Esophagus (tissue), 2 donors: ENCODE data around the gene KIDINS220. TPM values are rescaled to one million over a fixed set of nuclear protein-coding genes. Genes with fewer than 3 reads are reported as not detected.

Experiments
- H3K27ac ChIP-seq, 2 donors: one replicate each; pipeline ENCODE4 v1.5.1; 2013; ENCODE audit warnings: low read depth in 2 of 2, mild to moderate bottlenecking in 2 of 2, inconsistent platforms in 1 of 2, low read length in 1 of 2, moderate library complexity in 1 of 2
- H3K27me3 ChIP-seq, 2 donors: one replicate each; pipeline ENCODE4 v1.6.1; 2013; ENCODE audit warnings: low read length in 2 of 2, control low read depth in 1 of 2, mild to moderate bottlenecking in 1 of 2; ENCODE audit not compliant: insufficient read depth in 2 of 2, control insufficient read depth in 1 of 2
- H3K36me3 ChIP-seq, 2 donors: one replicate each; pipeline ENCODE4 v1.6.1; 2013; ENCODE audit warnings: low read length in 1 of 2; ENCODE audit not compliant: control insufficient read depth in 2 of 2, insufficient read depth in 2 of 2
- H3K4me1 ChIP-seq, 2 donors: one replicate each; pipeline ENCODE4 v1.6.1; 2013; ENCODE audit warnings: low read length in 1 of 2; ENCODE audit not compliant: control insufficient read depth in 2 of 2, insufficient read depth in 2 of 2
- H3K4me3 ChIP-seq, 2 donors: one replicate each; pipeline ENCODE4 v1.5.1; 2013; ENCODE audit warnings: low read length in 2 of 2, mild to moderate bottlenecking in 2 of 2, low read depth in 1 of 2, moderate library complexity in 1 of 2
- H3K9me3 ChIP-seq, 2 donors: one replicate each; pipeline ENCODE4 v1.6.1; 2013; ENCODE audit warnings: mild to moderate bottlenecking in 2 of 2, low read depth in 1 of 2, low read length in 1 of 2, moderate library complexity in 1 of 2; ENCODE audit not compliant: control insufficient read depth in 2 of 2, insufficient read depth in 1 of 2
- WGBS, 2 donors: extraction: QIAGEN DNeasy Blood & Tissue Kit; methylation state at CpG; one replicate each; pipeline ENCODE4 v1.1.7; 2013; 5-methylcytosine and 5-hydroxymethylcytosine counted together
- polyA plus RNA-seq, 2 donors: library from polyadenylated mRNA; stranded (reverse); fragments of 200-250 nt; gene quantifications; one replicate each; pipeline ENCODE4 v1.2.3, GENCODE V29; 2013
- donor health status: healthy with polysubstance abuse.
- donor health status: Bipolar disorder and iron deficiency.

Gene KIDINS220
- polyA plus RNA-seq, 2 donors = 10.4 to 10.7 TPM

DNA sequence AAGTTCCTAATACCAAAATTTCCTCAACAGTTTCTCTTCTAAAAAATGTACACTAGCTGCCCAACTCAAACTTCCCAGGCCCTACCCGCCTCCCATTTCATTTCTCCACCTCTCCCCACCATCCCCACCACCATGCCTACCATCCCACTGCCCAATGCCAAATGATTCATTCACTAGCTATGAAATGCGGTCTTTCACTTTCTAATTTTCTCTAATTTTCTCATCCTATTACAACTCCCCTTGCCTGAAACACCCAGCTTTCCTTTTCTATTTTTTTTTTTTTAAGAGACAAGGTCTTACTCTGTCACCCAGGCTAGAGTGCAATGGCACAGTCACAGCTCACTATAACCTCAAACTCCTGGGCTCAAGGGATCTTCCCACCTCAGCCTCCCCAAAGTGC, 38.4 kb downstream of the KIDINS220 start:
- no peaks in the 10 kb centered on the region for H3K27me3 ChIP-seq
- no peaks in the 10 kb centered on the region for H3K4me1 ChIP-seq
- no peak overlapping the region for H3K27ac ChIP-seq
- H3K9me3 ChIP-seq = no peaks in the 10 kb centered on the region
- 94 to 98% methylated on average over 2 of the region's 2 CpGs for WGBS, 2 donors
- no peak overlapping the region for H3K4me3 ChIP-seq
- H3K36me3 ChIP-seq = peaks cover 3 to 19% of the 10 kb centered on the region in 2 donors

GRCh38 chr2:8798393-8798792, 39.0 kb downstream of the KIDINS220 start:
- Histone ChIP-seq H3K27me3 (no peaks in the 10 kb centered on the region), H3K36me3 (peaks cover 3 to 19% of the 10 kb centered on the region in 2 donors), H3K9me3 (no peaks in the 10 kb centered on the region), H3K4me1 (no peaks in the 10 kb centered on the region), H3K4me3 (no peak overlapping the region), H3K27ac (no peak overlapping the region)
- WGBS, 2 donors = 89 to 90% methylated on average over 2 of the region's 2 CpGs

GRCh38 chr2:8797682-8798081, 39.7 kb downstream of the KIDINS220 start:
- H3K36me3 ChIP-seq = peaks cover 3 to 21% of the 10 kb centered on the region in 2 donors
- H3K27ac ChIP-seq = no peak overlapping the region
- no peaks in the 10 kb centered on the region for H3K4me1 ChIP-seq
- H3K9me3 ChIP-seq = no peaks in the 10 kb centered on the region
- 96 to 97% methylated on average over 2 of the region's 2 CpGs for WGBS, 2 donors
- no peak overlapping the region for H3K4me3 ChIP-seq
- no peaks in the 10 kb centered on the region for H3K27me3 ChIP-seq

DNA sequence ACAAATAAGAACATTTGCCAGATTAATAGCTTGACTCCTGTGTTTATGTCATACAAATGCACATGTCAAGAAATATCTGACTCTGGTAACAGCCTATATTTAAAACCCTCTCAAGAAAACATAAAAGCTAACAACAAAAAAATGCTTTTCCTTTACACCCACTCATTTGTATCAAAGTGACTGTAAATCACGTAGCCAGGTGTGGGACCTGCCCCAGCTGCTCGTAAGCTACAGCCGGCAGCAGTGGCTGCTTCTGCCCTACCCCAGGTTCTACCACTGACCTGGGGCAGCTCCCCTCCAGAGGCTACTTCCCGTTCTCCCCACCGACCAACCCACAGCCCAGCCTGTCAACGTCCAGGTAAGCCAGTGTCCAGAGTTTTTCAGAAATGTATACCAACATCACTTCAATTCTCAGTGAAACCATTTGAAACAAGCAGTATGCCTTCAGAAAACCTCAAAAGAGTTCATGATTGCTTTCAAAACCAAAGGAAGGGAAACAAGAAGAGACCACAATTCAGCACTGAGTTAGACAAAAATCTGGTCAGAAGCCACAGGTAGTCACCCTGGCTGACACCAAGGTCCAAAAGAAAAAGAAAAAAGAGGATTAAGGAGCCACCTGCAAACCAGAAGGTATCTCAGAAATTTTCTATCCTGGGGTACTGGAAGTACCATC, 40.4 kb downstream of the KIDINS220 start:
- H3K4me1 ChIP-seq = no peaks in the 10 kb centered on the region
- 76 to 82% methylated on average over 6 of the region's 6 CpGs for WGBS, 2 donors
- peaks cover 3 to 18% of the 10 kb centered on the region in 2 donors for H3K36me3 ChIP-seq

DNA sequence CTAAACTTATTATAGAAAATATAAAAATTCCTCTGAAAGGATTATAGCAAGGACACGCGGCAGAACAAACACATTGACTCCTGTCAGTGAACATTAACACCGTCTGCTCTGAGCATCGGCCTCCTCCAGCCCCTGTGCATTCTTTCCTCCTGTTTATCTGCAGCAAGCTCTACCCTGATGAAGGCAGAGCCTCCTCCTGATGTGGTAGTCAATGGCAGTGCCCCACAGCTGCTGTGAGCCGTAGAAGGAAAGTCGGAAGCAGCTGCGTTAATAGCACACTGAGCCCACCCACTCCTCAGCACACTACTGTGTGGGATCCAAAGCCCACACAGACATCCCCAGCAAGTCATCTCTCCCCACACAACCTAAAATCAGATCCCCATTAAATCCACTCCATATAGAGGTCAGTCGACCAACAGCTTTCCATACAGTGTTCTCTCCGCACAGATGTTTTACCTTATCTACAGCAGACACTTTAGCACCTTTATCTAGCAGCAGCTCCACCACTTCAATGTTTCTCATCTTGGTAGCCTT, 41.0 kb downstream of the KIDINS220 start:
- WGBS, 2 donors = 89 to 92% methylated on average over 9 of the region's 9 CpGs
- H3K4me3 ChIP-seq = no peak overlapping the region
- H3K36me3 ChIP-seq = peaks cover 3 to 12% of the 10 kb centered on the region in 2 donors
- no peaks in the 10 kb centered on the region for H3K27me3 ChIP-seq
- no peak overlapping the region for H3K27ac ChIP-seq
- no peaks in the 10 kb centered on the region for H3K4me1 ChIP-seq
- H3K9me3 ChIP-seq = no peaks in the 10 kb centered on the region

More for the DNA sequence above, 40.4 kb downstream of the KIDINS220 start:
- no peaks in the 10 kb centered on the region for H3K9me3 ChIP-seq
- no peak overlapping the region for H3K27ac ChIP-seq
- H3K27me3 ChIP-seq = no peaks in the 10 kb centered on the region
- H3K4me3 ChIP-seq = no peak overlapping the region

DNA sequence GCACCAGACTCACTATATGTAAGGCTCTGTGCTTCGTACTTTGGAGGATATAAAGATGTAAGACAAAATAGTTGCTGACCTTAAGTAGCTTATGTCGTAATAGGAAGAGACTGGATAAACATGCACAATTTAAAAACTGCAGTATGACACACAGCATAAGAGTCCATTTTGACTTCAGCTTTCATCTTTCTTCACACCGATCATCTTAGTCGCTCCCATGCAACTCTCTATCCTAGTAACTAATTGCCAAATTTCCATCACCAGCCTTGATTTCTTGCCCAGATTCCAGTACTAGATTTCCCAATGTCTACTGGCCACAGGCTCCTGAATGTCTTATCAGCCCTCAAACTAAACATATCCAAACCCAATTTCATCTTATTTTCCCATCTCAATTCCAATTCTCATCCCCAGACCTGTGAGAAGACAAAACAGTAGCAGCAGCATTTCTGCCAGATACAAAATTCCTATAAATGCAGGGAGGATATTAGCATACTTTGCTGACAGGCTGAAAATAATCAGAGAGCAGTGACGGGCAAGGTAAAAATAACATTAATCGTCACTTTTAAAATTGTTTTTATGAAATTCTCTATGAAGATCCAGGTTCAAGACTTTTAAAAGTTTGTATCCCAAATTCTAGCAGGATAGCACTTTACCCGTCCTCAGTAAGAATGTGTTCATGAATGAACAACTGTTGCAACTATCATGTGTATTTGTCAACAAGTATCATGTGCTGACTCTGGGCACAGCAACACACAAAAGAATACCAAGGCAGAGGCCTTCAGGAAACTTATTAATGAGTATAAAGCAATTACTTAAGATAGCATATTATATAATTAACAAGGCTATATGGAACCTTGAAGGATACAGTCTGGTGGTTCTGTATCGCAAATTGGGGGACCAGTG, 42.2 kb downstream of the KIDINS220 start:
- 91 to 92% methylated on average over 8 of the region's 8 CpGs for WGBS, 2 donors
- H3K36me3 ChIP-seq = peaks cover 3 to 12% of the 10 kb centered on the region in 2 donors
- H3K27ac ChIP-seq = no peak overlapping the region
- no peaks in the 10 kb centered on the region for H3K4me1 ChIP-seq
- H3K4me3 ChIP-seq = no peak overlapping the region
- no peaks in the 10 kb centered on the region for H3K9me3 ChIP-seq
- no peaks in the 10 kb centered on the region for H3K27me3 ChIP-seq

- peaks cover 3 to 7% of the 10 kb centered on the region in 2 donors for H3K36me3 ChIP-seq
- H3K27ac ChIP-seq = no peak overlapping the region
- no peaks in the 10 kb centered on the region for H3K4me1 ChIP-seq
- WGBS, 2 donors = 78 to 84% methylated on average over 2 of the region's 2 CpGs
- H3K4me3 ChIP-seq = no peak overlapping the region
- no peaks in the 10 kb centered on the region for H3K27me3 ChIP-seq
- H3K9me3 ChIP-seq = no peaks in the 10 kb centered on the region
Measured at GRCh38 chr2:8790739-8791162, 46.7 kb downstream of the KIDINS220 start.

- H3K27ac ChIP-seq = no peak overlapping the region
- H3K36me3 ChIP-seq = peaks cover 6 to 11% of the 10 kb centered on the region in 2 donors
- H3K4me3 ChIP-seq = no peak overlapping the region
- no peaks in the 10 kb centered on the region for H3K4me1 ChIP-seq
- 76 to 83% methylated on average over 5 of the region's 5 CpGs for WGBS, 2 donors
- H3K27me3 ChIP-seq = no peaks in the 10 kb centered on the region
- H3K9me3 ChIP-seq = no peaks in the 10 kb centered on the region
Measured at GRCh38 chr2:8786463-8786862, 51.0 kb downstream of the KIDINS220 start.

DNA sequence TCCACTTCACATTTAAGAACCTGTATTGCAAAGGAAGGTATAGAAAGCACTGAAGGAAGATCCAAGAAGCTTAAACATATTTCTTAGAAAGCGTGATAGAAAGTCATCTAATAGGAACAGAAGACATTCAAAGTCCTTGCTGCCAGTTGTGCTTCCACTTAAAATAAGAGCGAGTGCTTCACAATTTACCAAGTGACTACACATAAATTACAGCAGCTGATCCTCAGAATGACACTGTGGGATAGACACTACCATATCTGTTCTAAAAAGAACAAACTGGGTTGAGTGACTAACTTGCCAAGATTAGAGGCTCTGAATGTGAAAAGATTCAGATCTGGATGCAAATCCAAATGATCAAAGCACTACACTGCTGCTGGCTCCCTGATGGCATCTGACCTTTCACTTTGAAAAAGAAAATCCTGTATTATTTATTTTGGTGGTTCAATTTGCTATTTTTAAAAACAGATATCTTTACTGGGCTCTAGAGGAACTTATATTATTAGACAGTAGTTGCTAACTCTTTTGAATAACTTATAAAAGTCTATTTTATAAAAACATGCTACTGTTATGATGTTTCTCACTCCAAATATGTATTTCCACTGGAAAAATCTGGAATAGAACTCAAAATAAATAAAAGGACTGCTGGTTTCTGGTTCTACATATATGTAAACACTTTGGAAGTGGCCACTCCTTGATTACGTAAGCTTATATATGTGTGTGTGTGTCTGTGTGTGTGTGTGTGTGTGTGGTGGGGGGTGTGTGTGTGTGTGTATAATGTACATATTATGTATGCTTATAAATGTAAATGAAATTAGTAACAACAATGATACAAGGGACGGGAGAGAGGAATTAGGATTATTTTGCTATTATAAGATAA, 57.4 kb downstream of the KIDINS220 start:
- Histone ChIP-seq H3K4me1 (no peaks in the 10 kb centered on the region), H3K9me3 (no peaks in the 10 kb centered on the region), H3K4me3 (no peak overlapping the region), H3K36me3 (peaks cover 10 to 14% of the 10 kb centered on the region in 2 donors), H3K27ac (no peak overlapping the region), H3K27me3 (no peaks in the 10 kb centered on the region)
- 93 to 97% methylated on average over 4 of the region's 4 CpGs for WGBS, 2 donors
